Stimulated activated CD4-positive, alpha-beta T cell treated with anti-CD3 and anti-CD28 coated beads, Interleukin-12 subunit alpha, Interleukin-12 subunit beta, amount 100 ng/mL, for 48 hours (primary cell): ENCODE results near the gene PFKM.

Experiments used
- DNase-seq, 3 donors: peaks; one replicate each; pipeline ENCODE4 v3.0.0-alpha.2; 2020; ENCODE audit warnings: low read depth in 2 of 3, low spot score in 1 of 3

PFKM gene

DNA sequence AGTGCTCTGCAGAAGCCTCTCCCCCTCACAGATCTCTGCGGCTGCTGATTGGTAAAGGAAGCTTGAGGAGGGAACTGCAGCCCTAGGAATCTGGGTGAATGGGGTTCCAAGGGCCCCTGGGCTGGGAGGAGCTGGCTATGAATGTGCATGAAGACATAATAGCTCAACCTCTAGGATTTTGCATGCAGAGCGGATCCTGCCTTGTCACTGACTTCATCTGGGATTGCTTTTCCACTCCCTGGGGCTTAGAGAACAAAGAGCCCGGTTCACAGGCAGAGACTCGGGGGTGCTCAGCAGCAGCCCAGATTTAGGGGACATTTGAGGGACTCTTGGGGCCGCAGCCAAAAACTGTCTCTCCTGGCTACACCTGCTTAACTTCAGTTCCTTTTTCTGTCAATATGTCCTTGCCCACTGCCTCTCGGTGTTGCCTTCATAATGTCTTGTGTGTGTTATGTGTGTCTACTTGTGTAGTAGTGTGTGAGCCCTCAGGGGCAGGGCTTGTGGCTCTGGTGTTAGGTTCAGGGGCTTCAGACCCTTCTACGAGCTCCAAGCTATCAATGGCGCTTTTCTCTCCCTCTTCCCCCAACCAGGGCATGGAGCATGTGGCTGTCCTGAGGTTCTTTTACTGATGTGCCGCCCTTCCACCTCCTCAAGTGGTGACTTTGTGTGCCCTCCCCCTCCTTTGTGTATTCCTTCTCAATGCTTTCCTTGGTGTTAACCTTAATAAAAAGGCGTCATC lies 66.2 kb downstream of the PFKM start:
- DNase-seq: no peak

DNA sequence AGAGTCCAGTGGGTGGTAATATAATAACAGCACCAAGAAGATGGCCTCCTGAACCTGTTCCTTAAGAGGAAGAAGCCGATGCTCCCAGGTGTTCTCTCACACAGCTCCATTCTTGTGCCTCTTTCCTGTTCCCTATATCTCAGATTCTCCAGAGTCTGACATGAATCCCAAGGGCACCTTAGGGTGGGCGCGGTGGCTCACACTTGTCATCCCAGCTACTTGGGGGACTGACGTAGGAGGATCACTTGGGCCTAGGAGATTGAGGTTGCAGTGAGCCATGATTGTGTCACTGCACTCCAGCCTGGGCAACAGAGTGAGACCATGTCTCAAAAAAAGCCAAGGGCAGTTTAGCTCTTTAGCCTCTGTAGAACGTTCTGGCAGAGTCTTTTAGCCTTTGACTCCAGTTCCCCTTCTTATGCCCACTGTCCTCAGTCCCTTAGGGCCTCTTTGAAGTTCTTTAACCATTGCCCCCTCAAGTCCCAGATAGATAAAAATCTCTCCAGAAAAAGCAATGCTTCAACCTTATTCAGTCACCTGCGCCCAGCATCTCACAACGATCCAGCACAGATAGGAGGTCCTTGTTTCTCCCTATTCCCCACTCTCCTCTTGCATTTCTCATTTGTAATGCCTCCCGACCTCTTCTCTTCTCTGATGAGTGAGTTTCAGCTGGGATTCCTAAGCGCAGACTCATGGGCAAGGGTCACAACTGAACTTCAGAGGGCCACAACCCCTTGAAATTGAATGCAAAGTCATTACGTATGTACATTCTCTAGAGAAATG lies 68.9 kb downstream of the PFKM start:
- no peak for DNase-seq

GRCh38 chr12:48189331-48190125 lies 70.4 kb downstream of the PFKM start:
- peak; percentile 49 to 80 (median 57) for DNase-seq

- no peak for DNase-seq
These were observed 71.9 kb downstream of the PFKM start for GRCh38 chr12:48191096-48191495.

DNA sequence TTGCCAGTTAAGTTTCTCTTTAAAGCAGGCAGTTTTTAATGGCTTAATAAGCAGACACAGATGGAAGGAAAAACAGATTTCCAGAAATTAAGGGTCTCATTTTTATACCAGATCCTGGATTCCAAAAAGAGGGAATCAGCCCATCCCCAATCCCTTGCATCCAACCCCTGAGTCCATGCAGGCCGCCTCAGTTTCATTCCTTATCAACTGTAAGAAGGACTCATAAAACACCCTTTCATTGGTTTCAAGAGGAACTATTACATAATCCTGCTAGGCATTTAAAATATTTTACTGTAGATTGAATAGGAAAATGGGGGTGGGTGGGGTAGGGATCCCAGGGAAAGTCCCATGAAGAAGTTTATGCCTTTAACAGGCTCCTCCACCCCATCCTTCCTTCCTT lies 73.7 kb downstream of the PFKM start:
- no peak for DNase-seq

DNA sequence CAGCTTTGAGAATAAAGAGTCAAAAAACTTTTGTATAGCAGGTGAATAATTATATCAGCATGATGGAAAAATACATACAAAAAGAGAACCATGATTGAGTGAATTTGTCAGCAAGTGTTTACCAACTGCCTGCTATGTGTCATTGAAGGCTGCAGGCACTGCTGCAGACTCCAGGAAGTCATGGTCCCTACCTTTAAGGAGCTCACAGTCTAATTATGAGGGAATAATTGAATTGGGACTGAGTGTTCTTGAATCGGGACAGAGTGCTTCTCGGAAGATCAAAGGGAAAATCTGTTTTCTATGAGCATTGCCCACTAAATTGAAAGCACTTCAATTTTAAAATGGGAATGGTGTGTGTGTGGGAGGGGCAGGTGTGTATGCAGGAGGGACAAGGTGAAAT lies 74.5 kb downstream of the PFKM start:
- DNase-seq: no peak

GRCh38 chr12:48194799-48195201 lies 75.6 kb downstream of the PFKM start:
- DNase-seq: no peak
